Ureter (tissue), 1 donor: ENCODE data around the gene LRCH1. TPM values are rescaled to one million over a fixed set of nuclear protein-coding genes. Genes with fewer than 3 reads are reported as not detected.

Source experiments
- DNase-seq: peaks from one replicate; pipeline ENCODE4 v3.0.0-alpha.2; 2020; ENCODE audit warnings: low spot score
- total RNA-seq: library from RNA; stranded (reverse); gene quantifications from one replicate; pipeline ENCODE4 v1.2.4, GENCODE V29; 2023
- donor health status: DM: yes; HTN: yes; CAD: no.

The LRCH1 gene
- total RNA-seq, 1 donor from 2014 or later: 27.3 TPM

GRCh38 chr13:46639033-46639981 is 86.3 kb downstream of the LRCH1 start:
- DNase-seq: no peak

- DNase-seq: no peak
Observed at GRCh38 chr13:46640843-46641242, 87.9 kb downstream of the LRCH1 start.

GRCh38 chr13:46641274-46642081 is 88.5 kb downstream of the LRCH1 start:
- DNase-seq: no peak

GRCh38 chr13:46642254-46642653 is 89.3 kb downstream of the LRCH1 start:
- DNase-seq: no peak

DNA sequence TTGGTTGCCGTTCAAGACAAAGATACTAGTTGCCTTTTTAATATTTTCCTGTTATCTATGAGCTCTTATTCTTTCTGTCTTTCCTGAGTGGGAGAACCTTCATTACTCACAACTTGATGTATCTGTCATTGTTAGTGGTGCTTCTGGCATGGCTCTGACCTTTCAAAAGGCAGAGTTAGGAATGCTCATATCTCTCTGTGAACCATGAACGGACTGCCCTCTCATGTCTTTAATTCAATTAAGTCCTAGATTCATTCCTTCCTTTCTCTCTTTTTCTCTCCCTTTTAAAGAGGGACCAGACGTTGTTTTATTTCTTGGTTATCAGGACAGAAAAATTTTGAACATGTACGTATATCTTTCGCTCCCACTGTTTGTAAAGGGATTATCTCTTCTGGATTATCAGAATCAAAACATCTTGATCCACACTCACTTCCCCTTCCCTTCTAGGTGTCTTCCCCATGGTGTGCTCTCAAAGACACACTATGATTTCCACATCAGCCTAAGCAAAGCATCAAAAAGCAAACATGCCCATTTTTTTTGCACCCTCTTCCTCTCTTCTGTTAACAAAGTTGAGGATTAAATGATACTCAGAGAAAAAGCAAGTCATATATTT is 90.3 kb downstream of the LRCH1 start:
- DNase-seq: no peak

DNA sequence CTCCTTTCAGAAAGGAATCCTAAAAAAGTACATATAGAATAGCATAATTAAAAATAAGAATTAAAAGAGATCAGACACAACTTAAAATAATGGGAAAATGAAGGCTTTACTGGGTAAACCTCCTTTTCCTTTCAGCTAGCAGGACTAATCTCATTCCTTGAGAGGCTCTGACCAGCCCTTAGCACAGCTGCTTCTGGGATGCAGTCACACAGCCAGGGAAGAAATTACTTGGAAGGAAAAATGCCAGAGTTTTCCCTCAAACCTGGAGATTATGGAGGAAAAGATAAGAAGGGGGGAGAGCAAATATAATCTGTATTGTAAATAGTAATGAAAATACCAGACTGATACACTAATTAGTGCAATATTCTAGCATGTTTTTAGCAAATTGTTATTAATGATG is 91.8 kb downstream of the LRCH1 start:
- no peak for DNase-seq

DNA sequence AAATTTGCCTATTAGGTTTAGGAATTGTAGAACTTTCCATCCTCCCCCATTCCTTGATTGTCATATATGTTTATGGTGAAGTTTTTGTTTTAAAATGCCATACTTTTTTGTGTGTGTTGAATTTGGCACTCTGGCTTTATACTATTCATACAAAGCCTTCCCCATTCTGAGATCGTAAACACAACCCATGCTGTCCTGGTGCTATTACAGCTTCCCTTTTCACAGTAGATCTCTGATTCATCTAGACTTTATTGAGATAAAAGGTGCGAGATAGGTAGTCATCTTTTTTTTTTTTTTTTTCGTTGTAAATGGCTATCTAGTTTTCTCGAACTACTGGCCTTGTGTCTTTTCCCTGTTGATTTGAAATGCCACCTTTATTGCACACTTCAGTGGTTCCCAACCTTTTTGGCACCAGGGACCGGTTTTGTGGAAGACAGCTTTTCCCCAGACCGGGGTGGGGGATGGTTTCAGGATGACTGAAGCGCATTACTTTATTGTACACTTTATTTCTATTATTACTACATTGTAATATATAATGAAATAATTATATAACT is 94.6 kb downstream of the LRCH1 start:
- no peak for DNase-seq

DNA sequence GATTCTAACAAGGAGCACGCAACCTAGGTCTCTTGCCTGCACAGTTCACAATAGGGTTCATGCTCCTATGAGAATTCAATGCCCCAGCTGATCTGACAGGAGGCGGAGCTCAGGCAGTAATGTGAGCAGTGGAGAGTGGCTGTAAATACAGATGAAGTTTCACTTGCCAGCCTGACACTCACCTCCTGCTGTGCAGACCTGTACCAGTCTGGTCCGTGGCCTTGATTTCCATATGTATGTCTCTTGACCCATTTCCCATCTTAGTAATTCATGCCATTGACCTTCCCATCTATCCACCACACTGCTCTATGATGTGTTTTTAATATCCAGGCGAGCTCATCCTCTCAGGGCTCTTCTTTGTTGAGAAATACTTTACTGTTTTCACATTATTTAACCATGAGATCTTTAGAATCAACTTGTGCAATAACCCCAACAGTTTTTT is 95.2 kb downstream of the LRCH1 start:
- no peak for DNase-seq

GRCh38 chr13:46649816-46650215 is 96.8 kb downstream of the LRCH1 start:
- no peak for DNase-seq

DNA sequence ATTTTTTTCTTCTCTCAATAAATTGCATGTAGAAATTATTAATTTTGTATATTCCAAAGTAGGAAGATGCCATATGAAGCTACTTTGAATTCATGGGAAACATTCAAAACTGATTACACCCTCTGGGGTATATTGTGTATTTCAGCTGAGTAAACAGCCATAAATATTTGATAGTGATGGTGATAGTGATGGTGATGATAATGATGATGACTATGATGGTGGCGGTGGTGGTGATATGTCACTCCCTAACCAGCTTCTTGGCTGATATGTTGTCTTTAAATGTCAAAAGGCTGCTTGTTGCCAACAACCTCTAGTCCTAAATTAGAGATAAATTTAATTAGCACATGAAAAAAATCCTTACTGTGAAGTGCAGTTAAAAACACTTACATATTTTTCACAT is 102.0 kb downstream of the LRCH1 start:
- no peak for DNase-seq

DNA sequence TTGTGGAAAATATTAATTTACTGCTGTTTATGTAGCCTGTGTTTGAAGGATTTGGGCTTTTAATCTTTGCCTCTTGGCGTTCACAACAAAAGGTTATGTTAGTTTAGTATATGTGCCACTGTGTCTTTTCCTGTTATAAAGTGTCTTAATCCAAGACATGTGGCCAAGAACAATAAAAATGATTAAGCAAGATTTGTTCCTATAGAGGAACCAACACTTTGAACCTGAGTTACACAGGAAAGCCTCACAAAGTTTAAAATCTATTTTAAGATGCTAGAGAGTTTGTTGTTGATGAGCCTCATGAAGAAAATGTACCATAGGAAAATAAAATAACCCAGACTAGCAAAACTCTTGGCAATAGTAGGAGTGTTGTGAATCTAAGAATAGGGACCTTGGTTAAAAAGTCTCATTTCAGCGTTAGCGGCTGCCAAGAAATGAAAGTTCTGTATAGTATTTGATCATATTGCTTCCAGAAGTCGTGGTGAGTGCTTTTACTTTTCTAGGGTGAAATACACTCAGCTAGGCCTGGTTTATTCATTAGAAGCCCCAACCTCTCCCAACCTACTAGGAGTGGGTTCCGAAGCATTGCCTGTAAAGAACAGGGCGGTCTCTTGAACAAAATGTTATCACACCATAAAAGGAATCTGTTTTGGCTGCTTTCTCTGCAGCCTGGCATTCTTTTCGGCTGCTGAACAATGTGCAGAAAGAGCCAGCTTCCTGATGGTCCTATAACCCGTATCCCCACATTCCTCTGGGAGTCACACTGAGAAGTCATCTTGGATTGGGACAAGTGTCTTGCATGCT is 102.6 kb downstream of the LRCH1 start:
- DNase-seq: no peak

GRCh38 chr13:46656786-46657185 is 103.8 kb downstream of the LRCH1 start:
- DNase-seq: no peak

DNA sequence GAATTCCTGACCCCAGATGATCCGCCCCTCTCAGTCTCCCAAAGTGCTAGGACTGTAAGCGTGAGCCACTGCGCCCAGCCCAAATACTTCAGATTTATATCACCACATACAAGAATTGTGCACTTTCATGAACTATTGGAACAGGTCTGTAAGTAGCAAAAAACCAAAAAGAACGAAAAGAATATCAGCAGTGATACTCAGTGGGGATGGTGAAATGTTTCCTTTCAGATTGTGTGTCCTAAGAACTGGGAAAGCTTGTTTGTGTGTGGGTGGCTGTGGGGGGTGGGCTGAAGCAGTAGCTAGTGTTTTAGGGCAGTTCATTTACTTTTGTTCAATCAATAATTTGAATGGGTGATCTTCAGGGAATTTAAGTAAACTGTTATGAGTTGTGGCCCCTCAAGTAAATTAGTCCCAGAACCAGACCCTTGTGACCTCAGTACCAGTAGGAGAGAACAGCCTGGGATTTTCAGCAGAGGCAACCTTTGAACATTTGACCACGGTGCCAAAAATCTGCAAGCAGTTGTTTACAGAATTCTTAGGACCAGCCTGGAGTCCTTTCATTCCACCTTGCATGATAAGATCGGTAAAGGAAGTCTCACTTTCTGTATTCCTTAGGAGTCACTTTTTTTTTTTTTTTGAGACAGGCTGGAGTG is 106.6 kb downstream of the LRCH1 start:
- no peak for DNase-seq

GRCh38 chr13:46660416-46660815 is 107.4 kb downstream of the LRCH1 start:
- DNase-seq: no peak

GRCh38 chr13:46660857-46661256 is 107.9 kb downstream of the LRCH1 start:
- DNase-seq: no peak

GRCh38 chr13:46662690-46663089 is 109.7 kb downstream of the LRCH1 start:
- DNase-seq: no peak

DNA sequence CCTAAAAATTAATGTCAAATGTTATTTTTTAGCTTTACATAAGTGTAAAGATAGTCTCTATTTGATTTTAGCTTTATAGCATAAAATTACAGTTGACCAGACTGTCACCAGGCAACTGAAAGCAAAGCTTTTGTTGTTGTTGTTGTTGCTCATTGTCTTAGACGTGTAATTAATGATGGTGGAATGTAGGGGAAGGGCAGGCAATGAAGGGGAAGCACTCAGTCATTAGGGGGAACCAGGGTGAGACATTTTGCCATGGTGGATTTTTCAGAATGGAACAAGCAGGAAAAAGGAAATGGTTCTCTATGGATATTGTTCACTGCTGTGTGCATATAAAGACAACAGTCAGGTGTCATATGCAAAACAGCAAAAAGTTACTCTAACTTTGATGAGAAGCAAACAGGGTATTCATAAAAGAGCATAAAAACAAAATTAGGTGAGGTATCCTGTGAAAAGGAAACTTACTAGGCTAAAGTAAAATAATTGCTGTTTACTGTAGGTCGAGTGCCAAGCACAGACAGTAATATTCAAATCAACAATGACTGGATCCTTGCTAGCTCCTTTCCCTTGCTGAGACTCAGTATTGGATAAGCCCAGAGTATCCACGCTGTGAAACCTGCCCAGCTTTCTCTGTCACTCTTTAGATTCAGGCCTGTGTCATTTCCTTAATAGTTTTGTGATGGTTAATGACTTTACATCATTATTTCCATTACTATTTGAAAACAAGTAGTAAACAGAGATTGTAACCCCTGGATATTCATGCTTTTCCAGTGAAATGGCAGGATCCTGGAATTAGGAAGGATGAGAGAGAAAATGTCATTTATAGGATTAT is 110.5 kb downstream of the LRCH1 start:
- DNase-seq: no peak

GRCh38 chr13:46664195-46664594 is 111.2 kb downstream of the LRCH1 start:
- no peak for DNase-seq

DNA sequence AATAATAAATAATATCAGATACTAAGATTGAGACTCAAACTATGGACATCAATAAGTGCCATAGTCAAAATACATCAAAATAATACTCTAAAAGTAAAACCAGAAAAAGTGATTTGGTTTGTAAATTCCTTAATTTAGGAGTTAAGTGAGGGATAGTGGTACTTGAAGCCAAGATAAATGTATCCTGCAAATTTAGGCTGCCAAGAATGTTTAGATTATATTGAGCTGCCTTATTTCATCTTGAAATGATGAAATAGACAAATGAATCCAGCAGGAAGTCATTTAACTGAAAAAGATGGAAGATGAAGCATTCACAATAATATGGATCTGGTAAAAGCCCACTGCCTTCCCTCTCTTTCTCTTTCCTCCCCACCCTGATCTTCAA is 112.3 kb downstream of the LRCH1 start:
- DNase-seq: no peak
